Neural cell (in vitro differentiated cells): ENCODE measurements around the gene ANGPTL5. TPM values are rescaled to one million over a fixed set of nuclear protein-coding genes. Genes with fewer than 3 reads are reported as not detected.

Experiments used
- H2AFZ ChIP-seq: fragments of 200-600, 300-800 bp; sonication (generic), shearing (Covaris generic); 2 replicates; pipeline ENCODE4 v1.6.0; 2014; ENCODE audit warnings: low read depth, mild to moderate bottlenecking, antibody characterized with exemption, low read length, moderate library complexity
- H3F3A ChIP-seq: fragments of 200-600 bp; shearing (Covaris generic); 2 replicates; pipeline ENCODE4 v1.6.1; 2016; ENCODE audit warnings: mild to moderate bottlenecking, moderate library complexity, mixed read lengths, antibody characterized with exemption, low read length; ENCODE audit not compliant: insufficient read depth, poor library complexity, severe bottlenecking
- H3K27ac ChIP-seq: fragments of 200-600, 300-800 bp; sonication (generic), shearing (Covaris generic); 2 replicates; pipeline ENCODE4 v1.5.1; 2014; ENCODE audit warnings: mild to moderate bottlenecking, low read length, moderate library complexity
- H3K27me3 ChIP-seq: fragments of 300-800, 200-600 bp; sonication (generic), shearing (Covaris generic); 2 replicates; pipeline ENCODE4 v1.6.0; 2014; ENCODE audit warnings: mild to moderate bottlenecking, low read depth, low read length, moderate library complexity; ENCODE audit not compliant: insufficient read depth
- H3K36me3 ChIP-seq: fragments of 300-800, 200-600 bp; sonication (generic), shearing (Covaris generic); 2 replicates; pipeline ENCODE4 v1.5.1; 2014; ENCODE audit warnings: mild to moderate bottlenecking, antibody characterized with exemption, low read length, moderate library complexity; ENCODE audit not compliant: insufficient read depth
- H3K4me2 ChIP-seq: fragments of 300-800, 200-600 bp; sonication (generic), shearing (Covaris generic); 2 replicates; pipeline ENCODE4 v1.6.0; 2014; ENCODE audit warnings: mild to moderate bottlenecking, low read length
- H3K4me3 ChIP-seq: fragments of 300-800, 200-600 bp; sonication (generic), shearing (Covaris generic); 2 replicates; pipeline ENCODE4 v1.5.1; 2014; ENCODE audit warnings: mild to moderate bottlenecking, low read length, moderate library complexity
- H3K79me2 ChIP-seq: fragments of 200-600 bp; shearing (Covaris generic); replicated peaks from 2 replicates; pipeline ENCODE4 v1.6.0; 2014; ENCODE audit warnings: mild to moderate bottlenecking, low read length, moderate library complexity; ENCODE audit not compliant: insufficient read depth
- H3K9ac ChIP-seq: fragments of 300-800, 200-600 bp; sonication (generic), shearing (Covaris generic); 2 replicates; pipeline ENCODE4 v1.6.1; 2016; ENCODE audit warnings: mild to moderate bottlenecking, low read length, mixed read lengths
- H3K9me2 ChIP-seq: fragments of 200-600 bp; shearing (Covaris generic); 2 replicates; pipeline ENCODE4 v1.6.1; 2016; ENCODE audit warnings: mild to moderate bottlenecking, low read length, mixed read lengths; ENCODE audit not compliant: insufficient read depth
- H3K9me3 ChIP-seq: fragments of 200-600, 300-800 bp; sonication (generic), shearing (Covaris generic); 2 replicates; pipeline ENCODE4 v1.6.1; 2016; ENCODE audit warnings: mild to moderate bottlenecking, mixed run types, low read length, moderate library complexity, mixed read lengths
- H4K20me1 ChIP-seq: fragments of 200-600 bp; shearing (Covaris generic); 2 replicates; pipeline ENCODE4 v1.6.1; 2016; ENCODE audit warnings: mild to moderate bottlenecking, mixed run types; ENCODE audit not compliant: insufficient read depth
- CTCF ChIP-seq: fragments of 450-650 bp; IDR thresholded peaks from 2 replicates; pipeline ENCODE4 v1.5.1; 2014; ENCODE audit warnings: antibody characterized with exemption, mild to moderate bottlenecking, moderate library complexity; ENCODE audit not compliant: poor library complexity, severe bottlenecking
- EP300 ChIP-seq: fragments of 450-650 bp; conservative IDR thresholded peaks from 2 replicates; pipeline ENCODE4 v1.6.1; 2014; ENCODE audit warnings: antibody characterized with exemption, mild to moderate bottlenecking, moderate library complexity; ENCODE audit not compliant: poor library complexity, severe bottlenecking
- EZH2 ChIP-seq: fragments of 200-600, 300-800 bp; shearing (Covaris generic), sonication (generic); IDR thresholded peaks from 2 replicates; pipeline ENCODE4 v1.6.1; 2014; ENCODE audit warnings: antibody characterized with exemption, low read length, borderline replicate concordance, mild to moderate bottlenecking; ENCODE audit not compliant: insufficient read depth, poor library complexity, severe bottlenecking
- MXI1 ChIP-seq: fragments of 450-650 bp; conservative IDR thresholded peaks from 2 replicates; pipeline ENCODE4 v1.6.1; 2014; ENCODE audit warnings: antibody characterized with exemption, mild to moderate bottlenecking; ENCODE audit not compliant: poor library complexity, severe bottlenecking
- POLR2AphosphoS5 ChIP-seq: IDR thresholded peaks from 2 replicates; pipeline ENCODE4 v1.6.1; 2012
- RAD21 ChIP-seq: fragments of 450-650 bp; conservative IDR thresholded peaks from 2 replicates; pipeline ENCODE4 v1.6.1; 2014; ENCODE audit warnings: antibody characterized with exemption, mild to moderate bottlenecking, moderate library complexity
- SMC3 ChIP-seq: fragments of 450-650 bp; conservative IDR thresholded peaks from 2 replicates; pipeline ENCODE4 v1.6.1; 2014; ENCODE audit warnings: antibody characterized with exemption, mild to moderate bottlenecking, moderate library complexity; ENCODE audit not compliant: poor library complexity
- TAF1 ChIP-seq: IDR thresholded peaks from 2 replicates; pipeline ENCODE4 v1.6.1; 2012; ENCODE audit warnings: low read depth
- polyA plus RNA-seq: library from polyadenylated mRNA; depleted of rRNA; stranded (reverse); fragments of >200 nt; gene quantifications from 2 replicates; pipeline ENCODE4 v1.2.3, GENCODE V29; 2014
- TF ChIP-seq, protein P1 (sequence below): IDR thresholded peaks from 2 replicates; pipeline ENCODE4 v1.6.1; 2012; ENCODE audit warnings: borderline replicate concordance

ANGPTL5 gene
- polyA plus RNA-seq, 1 donor from 2014 or later: not detected

- H3K27ac ChIP-seq: no peak overlapping the region
- H3K4me3 ChIP-seq: no peak overlapping the region
- no peaks in the 10 kb centered on the region for H3K9me2 ChIP-seq
- H4K20me1 ChIP-seq: no peaks in the 10 kb centered on the region
- H3K36me3 ChIP-seq: no peaks in the 10 kb centered on the region
- H3K9ac ChIP-seq: no peak overlapping the region
- H3K9me3 ChIP-seq: no peaks in the 10 kb centered on the region
- no peaks in the 10 kb centered on the region for H3K79me2 ChIP-seq
- no peak overlapping the region for H2AFZ ChIP-seq
- no peak overlapping the region for H3K4me2 ChIP-seq
- no peaks in the 10 kb centered on the region for H3F3A ChIP-seq
- no peaks in the 10 kb centered on the region for H3K27me3 ChIP-seq
- no peak for TF ChIP-seq POLR2AphosphoS5
- no peak for TF ChIP-seq RAD21
- no peak for TF ChIP-seq MXI1
- no peak for TF ChIP-seq EP300
- no peak for TF ChIP-seq TAF1
- no peak for TF ChIP-seq SMC3
Measured at GRCh38 chr11:101844608-101845007, 71.7 kb downstream of the ANGPTL5 start.

DNA sequence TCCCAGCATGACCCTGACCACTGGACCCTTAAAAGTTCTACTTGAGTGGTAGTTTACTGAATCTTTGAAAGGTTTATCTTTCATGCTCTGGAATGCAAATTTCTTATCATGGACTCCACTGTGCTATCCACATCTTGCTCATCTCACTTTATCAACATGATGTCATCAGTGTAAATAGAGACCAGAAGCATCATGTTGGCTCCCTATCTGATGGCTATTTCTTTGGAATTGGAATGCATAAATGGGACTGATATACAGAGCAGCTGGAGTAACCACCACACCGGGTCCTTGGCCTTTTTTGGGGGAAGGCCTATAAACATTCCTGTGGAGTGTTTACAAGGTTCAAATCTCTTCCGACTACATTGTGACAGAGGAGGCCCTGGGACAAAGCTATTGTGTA, 75.6 kb downstream of the ANGPTL5 start:
- Histone ChIP-seq H3K27ac (no peak overlapping the region), H3K4me2 (no peak overlapping the region), H3K4me3 (no peak overlapping the region), H3K36me3 (no peaks in the 10 kb centered on the region), H2AFZ (no peak overlapping the region), H3F3A (no peaks in the 10 kb centered on the region), H3K9me2 (no peaks in the 10 kb centered on the region), H3K9me3 (no peaks in the 10 kb centered on the region), H3K9ac (no peak overlapping the region), H4K20me1 (no peaks in the 10 kb centered on the region), H3K79me2 (no peaks in the 10 kb centered on the region), H3K27me3 (no peaks in the 10 kb centered on the region)
- TF ChIP-seq RAD21 (no peak), EZH2 (no peak), MXI1 (no peak), EP300 (no peak), TAF1 (no peak), CTCF (no peak), POLR2AphosphoS5 (no peak), SMC3 (no peak)
- TF ChIP-seq, protein P1, sequence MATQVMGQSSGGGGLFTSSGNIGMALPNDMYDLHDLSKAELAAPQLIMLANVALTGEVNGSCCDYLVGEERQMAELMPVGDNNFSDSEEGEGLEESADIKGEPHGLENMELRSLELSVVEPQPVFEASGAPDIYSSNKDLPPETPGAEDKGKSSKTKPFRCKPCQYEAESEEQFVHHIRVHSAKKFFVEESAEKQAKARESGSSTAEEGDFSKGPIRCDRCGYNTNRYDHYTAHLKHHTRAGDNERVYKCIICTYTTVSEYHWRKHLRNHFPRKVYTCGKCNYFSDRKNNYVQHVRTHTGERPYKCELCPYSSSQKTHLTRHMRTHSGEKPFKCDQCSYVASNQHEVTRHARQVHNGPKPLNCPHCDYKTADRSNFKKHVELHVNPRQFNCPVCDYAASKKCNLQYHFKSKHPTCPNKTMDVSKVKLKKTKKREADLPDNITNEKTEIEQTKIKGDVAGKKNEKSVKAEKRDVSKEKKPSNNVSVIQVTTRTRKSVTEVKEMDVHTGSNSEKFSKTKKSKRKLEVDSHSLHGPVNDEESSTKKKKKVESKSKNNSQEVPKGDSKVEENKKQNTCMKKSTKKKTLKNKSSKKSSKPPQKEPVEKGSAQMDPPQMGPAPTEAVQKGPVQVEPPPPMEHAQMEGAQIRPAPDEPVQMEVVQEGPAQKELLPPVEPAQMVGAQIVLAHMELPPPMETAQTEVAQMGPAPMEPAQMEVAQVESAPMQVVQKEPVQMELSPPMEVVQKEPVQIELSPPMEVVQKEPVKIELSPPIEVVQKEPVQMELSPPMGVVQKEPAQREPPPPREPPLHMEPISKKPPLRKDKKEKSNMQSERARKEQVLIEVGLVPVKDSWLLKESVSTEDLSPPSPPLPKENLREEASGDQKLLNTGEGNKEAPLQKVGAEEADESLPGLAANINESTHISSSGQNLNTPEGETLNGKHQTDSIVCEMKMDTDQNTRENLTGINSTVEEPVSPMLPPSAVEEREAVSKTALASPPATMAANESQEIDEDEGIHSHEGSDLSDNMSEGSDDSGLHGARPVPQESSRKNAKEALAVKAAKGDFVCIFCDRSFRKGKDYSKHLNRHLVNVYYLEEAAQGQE: no peak

Other genes starting within 250 kb of the ANGPTL5 start
- 1.4 and 1.8 TPM in 2 replicates for gene CEP126, start 1.5 kb downstream of the ANGPTL5 start, polyA plus RNA-seq
- gene CFAP300, start 130.9 kb upstream of the ANGPTL5 start, polyA plus RNA-seq: not detected in 2 replicates
- 0.46 and 0.98 TPM in 2 replicates for gene YAP1, start 193.9 kb upstream of the ANGPTL5 start, polyA plus RNA-seq